ENCODE results near the gene DOP1A. TPM values are rescaled to one million over a fixed set of nuclear protein-coding genes. Genes with fewer than 3 reads are reported as not detected.
A peak's percentile ranks its signal among the peaks of the same experiment; 100 is the strongest.

The DOP1A gene
- total RNA-seq, result 10 to 100 TPM; 23.0 to 47.6 (median 30.3) TPM
- 1 to 10 TPM; 4.8 to 6.3 (median 4.9) TPM for polyA plus RNA-seq
- long read RNA-seq, donor 1, partial matches to known transcripts, result 5 of 10 reads
- long read RNA-seq, donor 1, other reads (novel, unspliced or antisense), result 5 of 10 reads
- long read RNA-seq, donor 2, result 0 reads

GRCh38 chr6:83067448-83068439 lies at the start of gene DOP1A:
DOP1A (plus strand) TSS chr6:83067671; CDS start chr6:83096978, 29,307 bp downstream.
- WGBS, 5 donors, result 0 to 1% (median 1%) methylated on average over 48 to 78 of the region's 78 CpGs
- peak; percentile 100 for DNase-seq
- intact Hi-C loops (cut with DNase I; ENCODE audit: low total_unique reads), result loop anchor here (10.0 kb wide), 1 partner anchor 447 kb away; the partner anchor contains the start of gene PRSS35
- H3K9me3 ChIP-seq, result no peaks in the 10 kb centered on the region
- H3K27me3 ChIP-seq (replicated peaks in 1 of 7), result no peaks in the 10 kb centered on the region
- H3K4me3 ChIP-seq, result peak within 1 kb of the TSS; percentile 81 to 97 (median 92)
- H3K27ac ChIP-seq, result peak within 1 kb of the TSS; percentile 83 to 95 (median 94)
- no peaks in the 10 kb centered on the region for H3K36me3 ChIP-seq
- H3K4me1 ChIP-seq, result peaks cover 3 to 84% (median 61%) of the 10 kb centered on the region in 6 donors
- TF ChIP-seq CTCF (IDR thresholded peaks at IDR 0.05 in 8 of 11, conservative IDR thresholded peaks at IDR 0.05 in 3 of 11) (peak; percentile 80 to 98 (median 95)), POLR2A (IDR thresholded peaks at IDR 0.05) (no peak), POLR2AphosphoS5 (IDR thresholded peaks at IDR 0.05) (peak; percentile 83 to 93 (median 89))

GRCh38 chr6:83019741-83020140 lies 47.7 kb upstream of the DOP1A start:
- no peak overlapping the region for H3K4me3 ChIP-seq
- H3K27ac ChIP-seq, result no peak overlapping the region
- TF ChIP-seq CTCF (IDR thresholded peaks at IDR 0.05 in 8 of 11, conservative IDR thresholded peaks at IDR 0.05 in 3 of 11) (no peak), POLR2A (IDR thresholded peaks at IDR 0.05) (no peak), POLR2AphosphoS5 (IDR thresholded peaks at IDR 0.05) (no peak)
- no peaks in the 10 kb centered on the region for H3K27me3 ChIP-seq (replicated peaks in 1 of 7)
- H3K9me3 ChIP-seq, result peaks cover 0 to 13% (median 0%) of the 10 kb centered on the region in 8 donors
- intact Hi-C loops (cut with DNase I; ENCODE audit: low total_unique reads), result no loop called here
- H3K36me3 ChIP-seq, result peaks cover 0 to 91% (median 4%) of the 10 kb centered on the region in 6 donors
- WGBS, 5 donors, result 93 to 96% (median 95%) methylated on average over 4 of the region's 4 CpGs
- no peaks in the 10 kb centered on the region for H3K4me1 ChIP-seq
- DNase-seq, result no peak

GRCh38 chr6:83031689-83032088 lies 35.8 kb upstream of the DOP1A start:
- Histone ChIP-seq H3K4me1 (no peaks in the 10 kb centered on the region), H3K27ac (no peak overlapping the region), H3K27me3 (replicated peaks in 1 of 7) (no peaks in the 10 kb centered on the region), H3K4me3 (no peak overlapping the region), H3K9me3 (peaks cover 3 to 28% (median 21%) of the 10 kb centered on the region in 8 donors), H3K36me3 (peaks cover 0 to 41% (median 11%) of the 10 kb centered on the region in 6 donors)
- intact Hi-C loops (cut with DNase I; ENCODE audit: low total_unique reads), result no loop called here
- DNase-seq, result no peak
- 96 to 98% (median 97%) methylated on average over 6 of the region's 6 CpGs for WGBS, 5 donors
- TF ChIP-seq POLR2A (IDR thresholded peaks at IDR 0.05) (no peak), CTCF (IDR thresholded peaks at IDR 0.05 in 8 of 11, conservative IDR thresholded peaks at IDR 0.05 in 3 of 11) (no peak), POLR2AphosphoS5 (IDR thresholded peaks at IDR 0.05) (no peak)

- Histone ChIP-seq H3K9me3 (peaks cover 0 to 5% (median 0%) of the 10 kb centered on the region in 8 donors), H3K4me1 (no peaks in the 10 kb centered on the region), H3K27me3 (replicated peaks in 1 of 7) (no peaks in the 10 kb centered on the region), H3K27ac (no peak overlapping the region), H3K36me3 (peaks cover 0 to 27% (median 0%) of the 10 kb centered on the region in 6 donors), H3K4me3 (no peak overlapping the region)
- intact Hi-C loops (cut with DNase I; ENCODE audit: low total_unique reads), result no loop called here
- 93 to 100% (median 96%) methylated on average over 2 of the region's 2 CpGs for WGBS, 5 donors
- DNase-seq, result no peak
- no peak for TF ChIP-seq POLR2A (IDR thresholded peaks at IDR 0.05)
- TF ChIP-seq POLR2AphosphoS5 (IDR thresholded peaks at IDR 0.05), result no peak
- TF ChIP-seq CTCF (IDR thresholded peaks at IDR 0.05 in 8 of 11, conservative IDR thresholded peaks at IDR 0.05 in 3 of 11), result no peak
Observed at GRCh38 chr6:83038246-83038645, 29.2 kb upstream of the DOP1A start.
